Progenitor cell of endocrine pancreas (in vitro differentiated cells): ENCODE data around the gene MRGPRD. TPM values are rescaled to one million over a fixed set of nuclear protein-coding genes. Genes with fewer than 3 reads are reported as not detected.

Experiments used
- DNase-seq: peaks from one replicate; pipeline ENCODE4 v3.0.0; 2021; ENCODE audit warnings: low spot score; ENCODE audit not compliant: unreplicated experiment
- H3K27ac Mint-ChIP-seq: 2 replicates; pipeline ENCODE4 v1.8.0; 2021; ENCODE audit warnings: mild to moderate bottlenecking, moderate library complexity, mixed read lengths
- H3K27me3 Mint-ChIP-seq: 2 replicates; pipeline ENCODE4 v1.8.0; 2021; ENCODE audit warnings: mixed read lengths
- H3K36me3 Mint-ChIP-seq: 2 replicates; pipeline ENCODE4 v1.8.0; 2022; ENCODE audit warnings: mixed read lengths; ENCODE audit not compliant: insufficient read depth
- H3K4me1 Mint-ChIP-seq: 2 replicates; pipeline ENCODE4 v1.8.0; 2021; ENCODE audit warnings: low read depth, mixed read lengths
- H3K4me3 Mint-ChIP-seq: 2 replicates; pipeline ENCODE4 v1.8.0; 2021; ENCODE audit warnings: low read depth, mild to moderate bottlenecking, moderate library complexity, mixed read lengths
- H3K9me3 Mint-ChIP-seq: 2 replicates; pipeline ENCODE4 v1.8.0; 2021; ENCODE audit warnings: low read depth, mixed read lengths
- CTCF ChIP-seq: fragments of 200-600 bp; sonication (generic); IDR thresholded peaks from one replicate; pipeline ENCODE4 v1.5.0; 2021; ENCODE audit warnings: antibody characterized with exemption, mild to moderate bottlenecking; ENCODE audit not compliant: unreplicated experiment
- total RNA-seq: library from RNA; stranded (reverse); gene quantifications from 2 replicates; pipeline ENCODE4 v1.2.1, GENCODE V29; 2021

Gene MRGPRD
- total RNA-seq, 1 donor from 2014 or later, result not detected

GRCh38 chr11:68969386-68969785 lies 11.4 kb downstream of the MRGPRD start:
- Mint-ChIP-seq H3K9me3 (no peaks in the 10 kb centered on the region), H3K27ac (no peak overlapping the region), H3K4me1 (peaks cover 5% of the 10 kb centered on the region), H3K27me3 (peaks cover 11% of the 10 kb centered on the region), H3K36me3 (no peaks in the 10 kb centered on the region), H3K4me3 (no peak overlapping the region)
- DNase-seq, result no peak
- TF ChIP-seq CTCF, result no peak

GRCh38 chr11:68968306-68969250 lies 12.2 kb downstream of the MRGPRD start:
- Mint-ChIP-seq H3K27me3 (peaks cover 11% of the 10 kb centered on the region), H3K36me3 (no peaks in the 10 kb centered on the region), H3K9me3 (no peaks in the 10 kb centered on the region), H3K4me3 (no peak overlapping the region), H3K4me1 (peaks cover 5% of the 10 kb centered on the region), H3K27ac (no peak overlapping the region)
- no peak for TF ChIP-seq CTCF
- no peak for DNase-seq

- no peak for TF ChIP-seq CTCF
- no peak for DNase-seq
- H3K36me3 Mint-ChIP-seq, result no peaks in the 10 kb centered on the region
Measured at GRCh38 chr11:68966894-68967780, 13.6 kb downstream of the MRGPRD start.

GRCh38 chr11:68965901-68966853 lies 14.6 kb downstream of the MRGPRD start:
- no peak for TF ChIP-seq CTCF
- no peak for DNase-seq
- H3K9me3 Mint-ChIP-seq, result no peaks in the 10 kb centered on the region
- H3K27ac Mint-ChIP-seq, result no peak overlapping the region
- H3K36me3 Mint-ChIP-seq, result no peaks in the 10 kb centered on the region
- H3K4me1 Mint-ChIP-seq, result no peaks in the 10 kb centered on the region
- H3K4me3 Mint-ChIP-seq, result no peak overlapping the region
- H3K27me3 Mint-ChIP-seq, result peaks cover 7% of the 10 kb centered on the region

More at GRCh38 chr11:68966894-68967780, 13.6 kb downstream of the MRGPRD start:
- Mint-ChIP-seq H3K9me3 (no peaks in the 10 kb centered on the region), H3K27ac (no peak overlapping the region), H3K4me3 (no peak overlapping the region), H3K27me3 (peaks cover 11% of the 10 kb centered on the region), H3K4me1 (no peaks in the 10 kb centered on the region)
